WI38 (cell line): ENCODE data around the gene SLC24A3.

Experiments
- H3K4me3 ChIP-seq: 2 replicates; pipeline ENCODE4 v1.5.1; 2011; ENCODE audit warnings: low read depth, mild to moderate bottlenecking, control low read depth, low read length
- CTCF ChIP-seq: IDR thresholded peaks from 2 replicates; pipeline ENCODE4 v1.5.1; 2012; ENCODE audit warnings: low read depth, mild to moderate bottlenecking, control low read depth, low read length

SLC24A3 gene

GRCh38 chr20:19487420-19487819, 275.0 kb downstream of the SLC24A3 start:
- no peak for TF ChIP-seq CTCF

GRCh38 chr20:19491241-19491640, 278.8 kb downstream of the SLC24A3 start:
- no peak for TF ChIP-seq CTCF

More at GRCh38 chr20:19487420-19487819, 275.0 kb downstream of the SLC24A3 start:
- H3K4me3 ChIP-seq = no peak overlapping the region

GRCh38 chr20:19492116-19492515, 279.7 kb downstream of the SLC24A3 start:
- no peak for TF ChIP-seq CTCF
- no peak overlapping the region for H3K4me3 ChIP-seq

More at GRCh38 chr20:19491241-19491640, 278.8 kb downstream of the SLC24A3 start:
- H3K4me3 ChIP-seq = no peak overlapping the region

GRCh38 chr20:19492687-19493336, 280.4 kb downstream of the SLC24A3 start:
- no peak for TF ChIP-seq CTCF
- H3K4me3 ChIP-seq = no peak overlapping the region

- no peak overlapping the region for H3K4me3 ChIP-seq
- no peak for TF ChIP-seq CTCF
These were observed 281.5 kb downstream of the SLC24A3 start for GRCh38 chr20:19493794-19494495.

GRCh38 chr20:19495905-19496703, 283.7 kb downstream of the SLC24A3 start:
- no peak for TF ChIP-seq CTCF
- H3K4me3 ChIP-seq = no peak overlapping the region
